OCI-LY7 (cell line): ENCODE data around the gene IL15. TPM values are rescaled to one million over a fixed set of nuclear protein-coding genes. Genes with fewer than 3 reads are reported as not detected.

Experiments used
- BruUV-seq: library from RNA; stranded (reverse); fragments of 400-500 nt; replicated peaks from 2 replicates; lab custom pipeline; 2021; lab: Mats Ljungman, UMichigan
- CTCF ChIA-PET: fragments of 300-600 bp; sonication (Branson Sonifier 250); formaldehyde crosslinking; loops from one replicate; lab custom pipeline; 2022; ENCODE audit warnings: antibody characterized with exemption; ENCODE audit not compliant: unreplicated experiment; lab: Charles Lee
- POLR2A ChIA-PET: fragments of 300-600 bp; sonication (Branson Sonifier 250); formaldehyde crosslinking; loops from one replicate; lab custom pipeline; 2022; ENCODE audit warnings: antibody characterized with exemption; lab: Charles Lee
- DNase-seq: peaks from one replicate; pipeline ENCODE4 v3.0.0-alpha.2; 2015; ENCODE audit warnings: low spot score
- H2AFZ ChIP-seq: fragments of 200-600 bp; sonication (generic), shearing (Covaris generic); 2 replicates; pipeline ENCODE4 v1.6.1; 2014; ENCODE audit warnings: mild to moderate bottlenecking, antibody characterized with exemption, low read length, moderate library complexity
- H3K27ac ChIP-seq: fragments of 200-600 bp; sonication (generic); 2 replicates; pipeline ENCODE4 v1.5.1; 2014; ENCODE audit warnings: mixed run types, low read depth, mild to moderate bottlenecking, moderate library complexity, low read length, inconsistent platforms; ENCODE audit not compliant: poor library complexity, severe bottlenecking
- H3K36me3 ChIP-seq: fragments of 200-600 bp; sonication (generic); 2 replicates; pipeline ENCODE4 v1.6.1; 2014; ENCODE audit warnings: mild to moderate bottlenecking, antibody characterized with exemption, low read length, moderate library complexity, mixed read lengths; ENCODE audit not compliant: insufficient read depth
- H3K4me1 ChIP-seq: fragments of 200-600 bp; sonication (generic); 2 replicates; pipeline ENCODE4 v1.5.1; 2014; ENCODE audit warnings: mild to moderate bottlenecking, low read length; ENCODE audit not compliant: insufficient read depth, poor library complexity, severe bottlenecking
- H3K4me2 ChIP-seq: fragments of 200-600 bp; sonication (generic); 2 replicates; pipeline ENCODE4 v1.6.1; 2014; ENCODE audit warnings: mild to moderate bottlenecking, low read length
- H3K4me3 ChIP-seq: fragments of 200-600 bp; sonication (generic); 2 replicates; pipeline ENCODE4 v1.5.1; 2014; ENCODE audit warnings: mild to moderate bottlenecking, low read depth, low read length; ENCODE audit not compliant: poor library complexity, severe bottlenecking
- H3K79me2 ChIP-seq: fragments of 200-600 bp; sonication (generic); 2 replicates; pipeline ENCODE4 v1.6.1; 2016; ENCODE audit warnings: low read depth, mild to moderate bottlenecking, low read length, moderate library complexity, mixed read lengths; ENCODE audit not compliant: insufficient read depth
- H3K9me2 ChIP-seq: fragments of 200-600 bp; sonication (generic); 2 replicates; pipeline ENCODE4 v1.6.1; 2016; ENCODE audit warnings: mild to moderate bottlenecking, low read length, mixed read lengths; ENCODE audit not compliant: insufficient read depth
- H3K9me3 ChIP-seq: fragments of 200-600 bp; sonication (generic); 2 replicates; pipeline ENCODE4 v1.6.1; 2014; ENCODE audit warnings: mild to moderate bottlenecking, mixed run types, low read length, mixed read lengths
- H4K20me1 ChIP-seq: fragments of 200-600 bp; sonication (generic); 2 replicates; pipeline ENCODE4 v1.6.1; 2014; ENCODE audit warnings: mild to moderate bottlenecking, antibody characterized with exemption, low read length, moderate library complexity, mixed read lengths; ENCODE audit not compliant: insufficient read depth
- CTCF ChIP-seq: fragments of 200-600 bp; sonication (generic); conservative IDR thresholded peaks from 2 replicates; pipeline ENCODE4 v1.5.1; 2014; ENCODE audit warnings: mild to moderate bottlenecking, antibody characterized with exemption, low read length, moderate library complexity, mixed read lengths
- EZH2phosphoT487 ChIP-seq: fragments of 200-600 bp; sonication (generic); IDR thresholded peaks from 2 replicates; pipeline ENCODE4 v1.6.1; 2018; ENCODE audit warnings: low read depth, borderline replicate concordance, mild to moderate bottlenecking, mixed run types, antibody characterized with exemption, low read length, moderate library complexity, mixed read lengths
- intact Hi-C: fragments of 100-400 bp; cut with micrococcal nuclease; formaldehyde crosslinking; loops from one replicate; pipeline ENCODE4 v1.10.0; 2022; ENCODE audit not compliant: unreplicated experiment
- total RNA-seq, 2 experiments: library from RNA; depleted of rRNA in 1 of 2; stranded (reverse); fragments of >200 nt in 1 of 2; shearing (Covaris generic) in 1 of 2; gene quantifications; 2 replicates each; pipeline ENCODE4 v1.2.3, GENCODE V29; 2014 to 2022

The IL15 gene
- total RNA-seq, 2 experiments from 2014 or later = not detected

- no peak overlapping the region for H3K27ac ChIP-seq
- H3K36me3 ChIP-seq = no peaks in the 10 kb centered on the region
- H3K4me3 ChIP-seq = no peak overlapping the region
- H2AFZ ChIP-seq = no peak overlapping the region
- no peaks in the 10 kb centered on the region for H3K9me3 ChIP-seq
- ChIA-PET CTCF (no interaction called here), POLR2A (interaction anchor here (0.6 kb wide), 1 partner anchor 489 kb away, joined by 3 read pairs; no protein-coding TSS in a partner anchor)
- no peak for DNase-seq
- no peak for TF ChIP-seq CTCF
- no peak for TF ChIP-seq EZH2phosphoT487
- no peak overlapping the region for H3K4me2 ChIP-seq
- no peaks in the 10 kb centered on the region for H3K9me2 ChIP-seq
- no peaks in the 10 kb centered on the region for H4K20me1 ChIP-seq
- no peaks in the 10 kb centered on the region for H3K4me1 ChIP-seq
- no TSS peak for BruUV-seq
- H3K79me2 ChIP-seq = no peaks in the 10 kb centered on the region
- intact Hi-C loops = no loop called here
Observed at GRCh38 chr4:141642711-141643110, 6.3 kb downstream of the IL15 start.

- Histone ChIP-seq H3K4me2 (no peak overlapping the region), H3K4me3 (no peak overlapping the region), H3K36me3 (no peaks in the 10 kb centered on the region), H4K20me1 (no peaks in the 10 kb centered on the region), H3K4me1 (no peaks in the 10 kb centered on the region), H3K79me2 (no peaks in the 10 kb centered on the region), H2AFZ (no peak overlapping the region), H3K27ac (no peak overlapping the region), H3K9me2 (no peaks in the 10 kb centered on the region), H3K9me3 (no peaks in the 10 kb centered on the region)
- TF ChIP-seq CTCF (no peak), EZH2phosphoT487 (no peak)
- CTCF ChIA-PET = no interaction called here
- intact Hi-C loops = no loop called here
- no TSS peak for BruUV-seq
- no peak for DNase-seq
- POLR2A ChIA-PET = no interaction called here
Observed at GRCh38 chr4:141643557-141643956, 7.2 kb downstream of the IL15 start.

GRCh38 chr4:141645611-141646340 is 9.4 kb downstream of the IL15 start:
- intact Hi-C loops = no loop called here
- no TSS peak for BruUV-seq
- CTCF ChIA-PET = no interaction called here

More at GRCh38 chr4:141645611-141646340, 9.4 kb downstream of the IL15 start:
- Histone ChIP-seq H3K9me3 (no peaks in the 10 kb centered on the region), H3K4me1 (no peaks in the 10 kb centered on the region), H3K9me2 (no peaks in the 10 kb centered on the region), H3K4me2 (no peak overlapping the region), H3K36me3 (no peaks in the 10 kb centered on the region), H3K27ac (no peak overlapping the region), H2AFZ (no peak overlapping the region), H3K4me3 (no peak overlapping the region), H4K20me1 (no peaks in the 10 kb centered on the region), H3K79me2 (no peaks in the 10 kb centered on the region)
- DNase-seq = no peak
- POLR2A ChIA-PET = interaction anchor here (0.8 kb wide), 1 partner anchor 195 kb away, joined by 3 read pairs; no protein-coding TSS in a partner anchor
- TF ChIP-seq CTCF = no peak
- TF ChIP-seq EZH2phosphoT487 = no peak
